HL-60/S4 (cell line): ENCODE measurements around the gene BNC2.

ENCODE experiments used
- in situ Hi-C: fragments of 300-500 bp; cut with MboI; formaldehyde crosslinking; loops from 2 replicates; pipeline ENCODE4 v1.14.3; 2022; ENCODE audit warnings: low sequenced_read_pairs

The BNC2 gene

GRCh38 chr9:16429671-16430070 is 440.8 kb downstream of the BNC2 start:
- in situ Hi-C loops: no loop called here

- in situ Hi-C loops: no loop called here
Measured at GRCh38 chr9:16427873-16428427, 442.5 kb downstream of the BNC2 start.

- in situ Hi-C loops: no loop called here
Measured at GRCh38 chr9:16426716-16427115, 443.8 kb downstream of the BNC2 start.

- in situ Hi-C loops: no loop called here
Measured at GRCh38 chr9:16425562-16426231, 444.8 kb downstream of the BNC2 start.

GRCh38 chr9:16422114-16422513 is 448.4 kb downstream of the BNC2 start:
- in situ Hi-C loops: no loop called here

GRCh38 chr9:16421532-16421931 is 448.9 kb downstream of the BNC2 start:
- in situ Hi-C loops: no loop called here

GRCh38 chr9:16419124-16419523 is 451.3 kb downstream of the BNC2 start:
- in situ Hi-C loops: no loop called here

- in situ Hi-C loops: no loop called here
Measured at GRCh38 chr9:16418721-16419120, 451.7 kb downstream of the BNC2 start.

GRCh38 chr9:16417749-16418148 is 452.7 kb downstream of the BNC2 start:
- in situ Hi-C loops: no loop called here

GRCh38 chr9:16417161-16417560 is 453.3 kb downstream of the BNC2 start:
- in situ Hi-C loops: no loop called here

GRCh38 chr9:16414451-16414850 is 456.0 kb downstream of the BNC2 start:
- in situ Hi-C loops: no loop called here

- in situ Hi-C loops: no loop called here
Measured at GRCh38 chr9:16413509-16414016, 456.9 kb downstream of the BNC2 start.

- in situ Hi-C loops: no loop called here
Measured at GRCh38 chr9:16412740-16413139, 457.7 kb downstream of the BNC2 start.

- in situ Hi-C loops: no loop called here
Measured at GRCh38 chr9:16411311-16411710, 459.2 kb downstream of the BNC2 start.

GRCh38 chr9:16410601-16411280 is 459.7 kb downstream of the BNC2 start:
- in situ Hi-C loops: no loop called here

GRCh38 chr9:16407617-16408016 is 462.9 kb downstream of the BNC2 start:
- in situ Hi-C loops: no loop called here

- in situ Hi-C loops: no loop called here
Measured at GRCh38 chr9:16406526-16407225, 463.8 kb downstream of the BNC2 start.

GRCh38 chr9:16405421-16405820 is 465.0 kb downstream of the BNC2 start:
- in situ Hi-C loops: no loop called here

GRCh38 chr9:16401701-16402100 is 468.8 kb downstream of the BNC2 start:
- in situ Hi-C loops: no loop called here

GRCh38 chr9:16398691-16399090 is 471.8 kb downstream of the BNC2 start:
- in situ Hi-C loops: no loop called here

GRCh38 chr9:16396389-16396788 is 474.1 kb downstream of the BNC2 start:
- in situ Hi-C loops: no loop called here

GRCh38 chr9:16391369-16391768 is 479.1 kb downstream of the BNC2 start:
- in situ Hi-C loops: no loop called here
